ENCODE measurements around the gene GFPT2.

GRCh38 chr5:180259260-180259611 is 93.9 kb downstream of the GFPT2 start:
- TF ChIP-seq EZH2phosphoT487 (IDR thresholded peaks at IDR 0.05; ENCODE audit: borderline replicate concordance, low read depth, low read length) (no peak), CTCF (conservative IDR thresholded peaks at IDR 0.05; ENCODE audit: low read length) (no peak)
